Stimulated activated CD8-positive, alpha-beta memory T cell treated with anti-CD3 and anti-CD28 coated beads, Interleukin-2, amount 100 ng/mL, for 1 hour (primary cell): ENCODE data around the gene JRKL.

ENCODE experiments used
- DNase-seq, 2 donors: peaks; one replicate each; pipeline ENCODE4 v3.0.0-alpha.2; 2020; ENCODE audit warnings: low read depth in 2 of 2

JRKL gene

GRCh38 chr11:96389720-96390487 is at the start of gene JRKL, which contains the start of gene CCDC82:
TSS of gene JRKL (plus strand) at chr11:96390013. CDS start at chr11:96390650, 637 bp downstream.
TSS of gene CCDC82 (minus strand) at chr11:96389912. CDS start at chr11:96384747, 5,165 bp downstream.
- DNase-seq = peak; percentile 97 to 98

- DNase-seq = no peak
Measured at GRCh38 chr11:96340555-96340885, 49.3 kb upstream of the JRKL start.

GRCh38 chr11:96341211-96342013 is 48.4 kb upstream of the JRKL start:
- no peak for DNase-seq

GRCh38 chr11:96342014-96342960 is 47.5 kb upstream of the JRKL start:
- DNase-seq = no peak

- peak; percentile 80 to 85 for DNase-seq
Measured at GRCh38 chr11:96342961-96343711, 46.7 kb upstream of the JRKL start, which contains the start of gene MAML2. TSS of gene MAML2 (minus strand) at chr11:96343195. CDS start at chr11:96341895, 1,300 bp downstream.

- no peak for DNase-seq
Measured at GRCh38 chr11:96356848-96357247, 33.0 kb upstream of the JRKL start.

- DNase-seq = no peak
Measured at GRCh38 chr11:96357794-96358193, 32.0 kb upstream of the JRKL start.

- no peak for DNase-seq
Measured at GRCh38 chr11:96358321-96358720, 31.5 kb upstream of the JRKL start.

- no peak for DNase-seq
Measured at GRCh38 chr11:96361778-96362177, 28.0 kb upstream of the JRKL start.

- no peak for DNase-seq
Measured at GRCh38 chr11:96365493-96365892, 24.3 kb upstream of the JRKL start.

GRCh38 chr11:96366024-96366423 is 23.8 kb upstream of the JRKL start:
- no peak for DNase-seq

GRCh38 chr11:96367342-96367741 is 22.5 kb upstream of the JRKL start:
- no peak for DNase-seq

- no peak for DNase-seq
Measured at GRCh38 chr11:96373826-96374225, 16.0 kb upstream of the JRKL start.

GRCh38 chr11:96376796-96377195 is 13.0 kb upstream of the JRKL start:
- DNase-seq = no peak

GRCh38 chr11:96384156-96384555 is 5.7 kb upstream of the JRKL start:
- no peak for DNase-seq

- DNase-seq = no peak
Measured at GRCh38 chr11:96385187-96385586, 4.6 kb upstream of the JRKL start.

GRCh38 chr11:96388891-96389719 is 708 bp upstream of the JRKL start:
- no peak for DNase-seq

GRCh38 chr11:96390488-96390792 is 627 bp downstream of the JRKL start:
- no peak for DNase-seq

- DNase-seq = no peak
Measured at GRCh38 chr11:96391698-96392307, 2.0 kb downstream of the JRKL start.
